Stimulated activated CD4-positive, alpha-beta T cell treated with anti-CD3 and anti-CD28 coated beads, Interleukin-2, amount 100 ng/mL, for 4 hours (primary cell): ENCODE measurements around the gene PA2G4.
A peak's percentile ranks its signal among the peaks of the same experiment; 100 is the strongest.
"Not testable (repeated sequence)": the region's sequence is repeated elsewhere in the genome, so short reads cannot be mapped to it uniquely, and the experiment has no call there.

Source experiments
- DNase-seq: peaks from one replicate; pipeline ENCODE4 v3.0.0-alpha.2; 2020; ENCODE audit warnings: low read depth

PA2G4 gene

DNA sequence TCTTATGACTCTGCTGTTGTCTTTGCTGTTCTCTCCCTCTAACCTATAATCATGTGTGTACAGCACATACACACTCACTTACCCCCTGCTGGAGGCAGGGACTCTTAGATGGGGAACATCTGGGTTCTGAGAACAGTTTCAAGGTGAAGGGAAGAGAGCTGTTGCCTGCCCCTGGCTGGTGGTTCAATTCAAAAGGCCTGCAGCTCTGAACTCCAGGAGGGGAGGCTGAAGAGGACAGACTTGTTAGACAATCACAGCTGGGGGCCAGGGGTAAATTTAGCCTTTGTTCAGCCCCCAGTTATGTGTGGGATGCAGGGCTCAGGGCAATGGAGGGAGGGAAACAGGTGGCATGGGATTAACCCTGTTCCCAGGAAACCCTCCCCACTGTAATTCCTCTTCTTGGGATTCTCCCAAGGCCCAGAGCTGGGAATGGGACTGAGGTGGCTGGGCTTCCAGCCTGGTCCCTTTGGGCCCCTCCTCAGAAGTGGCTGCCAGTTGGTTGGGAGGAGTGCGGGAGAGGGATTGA is 50.0 kb downstream of the PA2G4 start:
- no peak for DNase-seq

DNA sequence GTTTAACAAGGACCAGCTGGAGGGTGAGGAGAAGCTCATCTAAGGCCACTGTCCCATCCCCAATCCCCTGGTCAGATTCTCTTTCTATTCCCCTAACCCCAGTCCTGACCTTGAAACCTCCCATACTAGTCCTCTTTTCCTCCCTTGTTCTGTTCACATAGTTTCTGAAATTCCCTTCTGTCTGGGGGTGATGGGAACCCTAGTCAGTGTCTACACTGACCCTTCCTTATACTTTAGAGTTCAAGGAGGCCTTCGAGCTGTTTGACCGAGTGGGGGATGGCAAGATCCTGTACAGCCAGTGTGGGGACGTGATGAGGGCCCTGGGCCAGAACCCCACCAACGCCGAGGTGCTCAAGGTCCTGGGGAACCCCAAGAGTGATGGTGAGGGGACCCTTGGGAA is 50.5 kb downstream of the PA2G4 start:
- DNase-seq = no peak

DNA sequence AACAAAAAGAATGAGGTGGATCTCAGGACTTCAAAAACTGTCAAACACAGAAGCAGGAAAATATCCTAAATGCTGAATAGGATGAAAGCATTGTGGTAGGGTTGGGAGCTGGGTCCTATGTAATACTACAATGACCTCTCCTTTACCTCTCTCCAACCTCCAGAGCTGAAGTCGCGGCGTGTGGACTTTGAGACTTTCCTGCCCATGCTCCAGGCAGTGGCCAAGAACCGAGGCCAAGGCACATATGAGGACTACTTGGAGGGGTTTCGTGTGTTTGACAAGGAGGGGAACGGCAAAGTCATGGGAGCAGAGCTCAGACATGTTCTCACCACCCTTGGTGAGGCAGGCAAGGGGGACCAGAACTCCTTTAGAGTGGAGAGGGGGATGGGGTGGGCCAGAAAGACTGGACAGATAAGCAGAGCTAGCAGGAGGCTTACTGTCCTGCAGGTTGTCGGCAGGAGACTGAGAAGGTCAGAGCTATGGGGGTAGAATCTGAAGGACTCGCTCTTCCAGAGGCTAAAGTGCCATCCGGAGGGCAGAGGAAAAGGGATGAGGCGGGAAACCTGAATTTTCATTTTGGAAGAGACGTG is 51.0 kb downstream of the PA2G4 start:
- DNase-seq = no peak

DNA sequence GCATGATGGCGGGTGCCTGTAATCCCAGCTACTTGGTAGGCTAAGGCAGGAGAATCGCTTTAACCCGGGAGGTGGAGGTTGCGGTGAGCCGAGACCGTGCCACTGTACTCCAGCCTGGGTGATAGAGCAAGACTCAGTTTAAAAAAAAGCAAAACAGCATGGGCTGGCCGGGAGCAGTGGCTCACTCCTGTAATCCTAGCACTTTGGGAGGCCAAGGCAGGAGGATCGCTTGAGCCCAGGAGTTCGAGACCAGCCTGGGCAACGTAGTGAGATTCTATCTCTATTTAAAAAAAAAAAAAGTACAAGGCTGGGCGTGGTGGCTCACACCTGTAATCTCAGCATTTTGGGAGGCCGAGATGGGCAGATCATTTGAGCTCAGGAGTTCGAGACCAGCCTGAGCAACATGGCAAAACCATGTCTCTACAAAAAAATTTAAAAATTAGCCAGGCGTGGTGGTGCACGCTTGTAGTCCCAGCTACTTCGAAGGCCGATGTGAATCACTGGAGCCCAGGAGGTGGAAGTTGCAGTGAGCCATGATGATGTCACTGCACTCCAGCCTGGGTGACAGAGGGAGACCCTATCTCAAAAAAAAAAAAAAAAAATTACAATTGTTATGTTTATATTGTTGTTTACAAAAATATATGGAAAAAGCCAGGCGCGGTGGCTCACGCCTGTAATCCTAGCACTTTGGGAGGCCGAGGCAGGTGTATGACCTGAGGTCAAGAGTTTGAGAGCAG is 52.3 kb downstream of the PA2G4 start:
- not testable (repeated sequence) for DNase-seq

DNA sequence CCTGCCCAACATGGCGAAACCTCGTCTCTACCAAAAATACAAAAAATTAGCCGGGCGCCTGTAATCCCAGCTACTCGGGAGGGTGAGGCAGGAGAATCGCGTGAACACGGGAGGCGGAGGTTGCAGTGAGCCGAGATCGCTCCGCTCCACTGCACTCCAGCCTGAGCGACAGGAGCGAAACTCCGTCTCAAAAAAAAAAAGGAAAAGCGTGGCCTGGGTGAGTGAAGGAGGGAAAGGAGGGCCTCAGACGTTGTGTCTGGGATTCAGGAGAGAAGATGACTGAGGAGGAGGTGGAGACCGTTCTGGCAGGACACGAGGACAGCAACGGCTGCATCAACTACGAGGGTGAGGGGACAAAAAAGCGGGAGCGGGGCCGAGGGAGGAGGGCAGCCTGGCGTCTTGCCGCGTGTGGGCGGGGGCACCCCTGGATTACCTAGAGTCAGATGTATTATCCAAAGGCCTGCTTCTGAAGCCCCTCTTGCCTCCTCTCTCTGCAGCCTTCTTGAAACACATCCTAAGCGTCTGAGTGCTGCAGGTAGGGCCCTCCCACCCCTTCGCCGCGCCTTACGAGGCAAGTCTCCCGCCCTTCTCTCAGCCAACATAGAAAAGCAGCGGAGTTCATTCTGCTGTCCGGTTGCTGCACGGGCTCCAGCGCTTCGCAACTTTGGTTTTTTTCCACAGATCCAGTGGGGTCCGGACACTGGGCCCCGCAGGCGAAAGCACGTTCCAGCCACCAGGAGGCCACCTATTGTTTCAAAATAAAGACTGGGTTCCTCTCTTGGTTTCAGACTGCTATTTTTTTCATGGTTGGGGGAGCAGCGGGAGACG is 53.1 kb downstream of the PA2G4 start:
- peak; percentile 32 for DNase-seq

DNA sequence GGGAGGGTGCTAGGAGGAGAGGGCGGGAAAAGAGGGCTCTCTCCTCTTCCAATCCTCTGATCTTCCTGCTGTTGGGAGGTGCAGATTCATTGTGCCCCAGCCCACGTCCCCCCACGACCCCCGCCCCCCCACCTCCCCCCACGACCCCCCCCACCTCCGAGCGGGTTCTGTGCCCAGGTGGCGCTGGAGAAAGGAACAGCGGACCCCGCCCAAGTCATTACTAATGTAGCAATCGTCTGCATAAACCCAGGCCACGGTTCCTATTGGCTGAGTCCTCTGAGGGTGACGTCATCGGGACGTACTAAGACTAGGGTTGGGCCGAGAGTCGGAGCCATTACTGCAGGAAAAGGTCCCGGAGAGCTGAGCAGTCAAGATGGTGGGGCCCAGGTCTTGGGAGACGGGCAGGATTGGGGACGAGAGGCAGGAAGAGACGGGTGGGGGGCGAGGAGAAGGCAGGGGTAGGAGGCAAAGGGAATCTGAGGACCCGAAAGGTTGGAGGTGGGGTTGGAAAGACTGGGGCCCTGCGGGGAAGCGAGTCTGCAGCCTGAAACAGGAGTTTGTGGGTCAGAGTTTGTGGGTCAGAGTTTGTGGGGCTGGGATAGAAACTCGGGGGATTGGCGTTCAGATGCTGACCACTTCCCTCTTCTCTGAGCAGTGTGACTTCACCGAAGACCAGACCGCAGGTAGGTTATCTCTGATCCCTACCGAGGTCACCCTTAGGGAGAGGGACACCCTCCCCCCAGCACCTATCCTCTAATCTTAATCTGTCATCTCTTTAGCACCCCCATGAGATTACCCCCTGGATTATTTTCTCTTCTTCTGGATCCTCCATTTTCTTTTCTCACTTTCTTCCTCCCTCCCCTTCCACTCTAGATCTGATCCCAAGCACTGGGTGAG is 53.9 kb downstream of the PA2G4 start, which contains the start of gene MYL6:
TSS of gene MYL6 (plus strand) at position 331 of the 897 bp plus-strand sequence. CDS start at position 374, 43 bp downstream.
- peak; percentile 88 for DNase-seq

DNA sequence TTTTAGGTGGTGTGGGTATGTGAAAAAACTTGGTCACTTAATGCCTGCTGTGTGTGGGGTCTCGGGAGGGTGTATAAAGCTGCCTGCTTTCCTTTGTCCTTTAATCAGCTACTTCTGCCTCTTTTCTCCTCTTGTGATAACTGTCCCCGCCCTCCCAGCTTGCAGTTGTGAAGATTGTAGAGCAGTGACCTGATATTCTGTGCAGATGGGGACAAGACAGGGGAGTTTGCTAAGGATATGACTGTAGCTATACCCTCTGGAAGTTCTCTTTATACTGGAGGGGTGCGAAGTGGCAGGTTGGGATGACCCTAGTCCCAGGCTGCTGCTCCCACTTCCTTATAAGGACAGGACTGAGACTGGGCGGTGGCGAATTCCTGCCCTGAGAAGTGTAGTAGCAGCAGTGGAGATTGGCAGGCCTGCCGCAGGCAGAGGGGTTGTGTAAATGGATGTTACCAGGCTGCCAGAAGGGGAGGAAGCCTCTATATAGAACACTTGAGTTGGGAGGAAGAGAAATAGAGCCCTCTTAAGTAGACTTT is 54.6 kb downstream of the PA2G4 start:
- no peak for DNase-seq

DNA sequence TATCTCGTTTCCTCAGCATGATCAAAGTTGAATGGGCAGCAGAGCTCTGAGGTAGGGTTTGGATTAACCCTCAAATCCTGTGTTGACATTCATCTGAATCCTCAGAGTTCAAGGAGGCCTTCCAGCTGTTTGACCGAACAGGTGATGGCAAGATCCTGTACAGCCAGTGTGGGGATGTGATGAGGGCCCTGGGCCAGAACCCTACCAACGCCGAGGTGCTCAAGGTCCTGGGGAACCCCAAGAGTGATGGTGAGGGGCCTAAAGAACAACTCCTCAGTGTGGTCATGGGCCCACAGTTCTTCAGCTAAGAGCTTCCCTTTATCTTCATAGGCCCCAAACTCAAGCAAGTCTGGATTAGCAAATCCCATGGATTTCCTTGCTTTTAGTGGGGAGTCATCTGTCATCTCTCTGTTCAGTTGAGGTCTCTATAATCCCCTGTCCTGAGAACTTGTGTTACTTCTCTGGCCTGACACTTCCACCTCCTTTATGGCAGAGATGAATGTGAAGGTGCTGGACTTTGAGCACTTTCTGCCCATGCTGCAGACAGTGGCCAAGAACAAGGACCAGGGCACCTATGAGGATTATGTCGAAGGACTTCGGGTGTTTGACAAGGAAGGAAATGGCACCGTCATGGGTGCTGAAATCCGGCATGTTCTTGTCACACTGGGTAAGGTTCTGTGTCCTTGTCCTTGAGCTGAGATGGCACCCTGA is 55.3 kb downstream of the PA2G4 start:
- DNase-seq = no peak

DNA sequence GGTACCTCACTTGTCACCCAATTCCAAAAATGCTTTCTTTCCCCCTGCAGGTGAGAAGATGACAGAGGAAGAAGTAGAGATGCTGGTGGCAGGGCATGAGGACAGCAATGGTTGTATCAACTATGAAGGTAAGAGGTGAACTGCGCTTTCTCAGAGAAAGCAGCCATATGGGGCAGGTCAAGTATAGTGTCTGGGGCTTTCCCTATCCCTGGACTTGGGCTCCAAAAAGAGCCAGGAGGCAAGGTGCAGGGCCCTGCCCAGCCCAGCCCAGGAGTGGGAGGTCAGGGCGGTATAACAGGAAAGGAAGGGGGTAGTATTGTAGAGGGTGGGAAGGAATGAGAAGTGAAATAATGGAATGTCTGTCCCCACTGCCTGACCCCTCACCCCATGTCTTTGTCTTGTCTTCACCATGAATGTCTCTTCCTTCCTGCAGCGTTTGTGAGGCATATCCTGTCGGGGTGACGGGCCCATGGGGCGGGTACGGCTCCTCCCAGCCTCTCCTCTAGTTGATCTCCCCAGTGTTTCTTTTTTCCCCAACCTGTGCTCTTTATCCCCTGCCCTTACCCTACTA is 55.9 kb downstream of the PA2G4 start:
- DNase-seq = peak; percentile 43

DNA sequence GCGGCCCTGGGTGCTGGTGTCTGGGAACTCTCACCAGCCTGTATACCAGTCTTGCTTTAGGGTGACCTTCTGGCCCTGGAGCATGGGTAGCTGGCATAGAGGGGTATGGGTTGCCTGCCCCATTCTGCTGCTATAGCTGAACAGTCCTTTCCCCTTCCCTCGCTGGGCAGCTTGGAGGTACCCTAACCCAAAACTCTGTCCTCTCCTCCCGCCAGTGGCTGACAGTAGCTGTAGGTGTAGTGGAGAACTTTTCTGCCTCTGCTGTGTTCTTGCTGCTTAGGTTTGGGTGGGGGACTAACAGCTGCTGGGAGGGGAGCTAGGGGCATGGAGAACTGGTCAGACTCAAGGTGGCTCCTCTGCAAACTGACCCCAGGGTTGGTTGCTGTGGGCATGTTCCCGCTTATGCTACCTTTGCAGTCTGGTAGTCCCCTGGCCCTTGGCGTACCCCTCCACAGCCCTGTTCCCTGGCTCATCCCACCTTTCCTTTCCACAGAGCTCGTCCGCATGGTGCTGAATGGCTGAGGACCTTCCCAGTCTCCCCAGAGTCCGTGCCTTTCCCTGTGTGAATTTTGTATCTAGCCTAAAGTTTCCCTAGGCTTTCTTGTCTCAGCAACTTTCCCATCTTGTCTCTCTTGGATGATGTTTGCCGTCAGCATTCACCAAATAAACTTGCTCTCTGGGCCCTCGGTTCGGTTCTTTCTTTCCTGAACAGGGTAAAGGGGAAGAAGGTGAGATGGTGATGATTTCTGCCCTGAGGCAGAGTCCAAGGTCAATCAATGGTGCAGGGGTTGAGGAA is 56.7 kb downstream of the PA2G4 start:
- DNase-seq = no peak

DNA sequence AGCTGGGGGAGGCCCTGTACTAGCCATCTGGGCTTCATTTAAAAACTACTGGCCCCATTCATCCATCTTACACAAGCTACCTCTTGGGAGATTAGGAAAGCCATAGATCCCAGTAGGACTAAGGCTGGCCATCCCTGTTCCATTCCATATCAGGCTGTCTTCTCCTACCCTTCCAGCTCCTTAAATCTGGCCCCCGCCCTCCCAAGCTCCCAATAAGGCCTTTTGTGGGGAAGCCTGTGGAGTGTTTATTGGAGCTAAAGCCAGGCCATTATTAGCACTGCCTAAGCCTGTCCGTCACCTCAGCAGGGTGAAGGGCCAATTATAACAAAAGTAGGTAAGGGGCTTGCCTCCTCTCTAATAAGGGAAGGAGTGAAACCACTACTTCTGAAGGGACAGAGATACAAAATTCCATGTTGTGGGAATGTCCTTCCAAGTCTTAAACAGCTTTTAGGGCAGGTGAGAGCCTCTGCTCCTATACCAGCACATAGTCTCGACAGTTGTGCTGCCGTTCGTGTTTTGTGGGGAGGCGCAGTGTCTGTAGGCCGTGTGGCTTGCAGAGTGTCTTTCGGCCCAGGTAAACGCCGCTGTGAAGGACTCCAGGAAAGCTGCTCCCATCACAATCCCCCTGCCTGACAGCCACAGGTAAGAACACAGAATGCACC is 57.5 kb downstream of the PA2G4 start:
- no peak for DNase-seq

DNA sequence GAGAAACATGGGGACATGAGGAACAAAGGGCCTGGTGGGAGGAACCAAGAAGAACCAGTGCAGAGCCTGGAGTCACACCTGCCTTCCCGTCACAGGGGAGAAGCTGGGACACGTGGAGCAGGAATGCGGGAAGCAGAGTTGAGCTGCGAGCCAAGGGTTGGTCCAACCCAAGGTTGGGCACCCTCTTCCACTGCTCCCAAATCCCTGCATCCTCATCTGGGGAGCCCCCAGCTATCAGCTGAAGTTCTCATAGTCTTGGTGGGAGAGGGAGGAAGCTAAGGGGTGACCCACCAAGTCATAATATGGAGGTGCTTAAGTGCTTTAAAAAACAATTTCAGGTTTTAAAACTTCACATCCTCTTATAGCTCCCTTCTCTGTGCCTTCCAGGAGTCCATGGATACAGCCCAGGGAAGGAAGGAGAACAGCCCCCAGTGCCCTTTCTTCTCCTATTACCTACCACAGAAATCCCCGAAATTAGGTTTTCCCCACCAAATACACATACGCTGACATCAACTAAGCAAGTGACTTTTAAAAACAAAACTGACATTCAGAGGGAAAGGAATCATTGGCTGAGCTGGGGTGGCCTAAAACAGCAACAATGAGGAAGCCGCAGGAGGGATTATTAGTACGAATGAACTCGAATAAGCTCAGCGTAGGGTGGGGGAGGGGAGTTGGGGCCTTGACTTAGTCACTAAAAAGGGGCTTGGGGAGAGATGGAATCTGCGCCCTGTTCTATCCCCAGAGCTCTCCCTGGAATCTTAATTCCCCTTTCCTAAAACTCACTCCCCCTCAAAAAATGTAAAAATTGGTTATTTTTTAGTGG is 58.3 kb downstream of the PA2G4 start:
- no peak for DNase-seq
